22Rv1 (cell line): Measurements from ENCODE around the gene AGFG2.

Experiments used
- ZFX ChIP-seq: fragments of 450-650 bp; IDR thresholded peaks from 2 replicates; pipeline ENCODE4 v1.6.1; 2017; ENCODE audit warnings: antibody characterized with exemption, borderline replicate concordance
- TF ChIP-seq, protein P1 (sequence below): fragments of 450-650 bp; IDR thresholded peaks from 2 replicates; pipeline ENCODE4 v1.5.1; 2017; ENCODE audit warnings: mild to moderate bottlenecking

GRCh38 chr7:100570954-100571828, 32.2 kb downstream of the AGFG2 start:
- TF ChIP-seq, protein P1, sequence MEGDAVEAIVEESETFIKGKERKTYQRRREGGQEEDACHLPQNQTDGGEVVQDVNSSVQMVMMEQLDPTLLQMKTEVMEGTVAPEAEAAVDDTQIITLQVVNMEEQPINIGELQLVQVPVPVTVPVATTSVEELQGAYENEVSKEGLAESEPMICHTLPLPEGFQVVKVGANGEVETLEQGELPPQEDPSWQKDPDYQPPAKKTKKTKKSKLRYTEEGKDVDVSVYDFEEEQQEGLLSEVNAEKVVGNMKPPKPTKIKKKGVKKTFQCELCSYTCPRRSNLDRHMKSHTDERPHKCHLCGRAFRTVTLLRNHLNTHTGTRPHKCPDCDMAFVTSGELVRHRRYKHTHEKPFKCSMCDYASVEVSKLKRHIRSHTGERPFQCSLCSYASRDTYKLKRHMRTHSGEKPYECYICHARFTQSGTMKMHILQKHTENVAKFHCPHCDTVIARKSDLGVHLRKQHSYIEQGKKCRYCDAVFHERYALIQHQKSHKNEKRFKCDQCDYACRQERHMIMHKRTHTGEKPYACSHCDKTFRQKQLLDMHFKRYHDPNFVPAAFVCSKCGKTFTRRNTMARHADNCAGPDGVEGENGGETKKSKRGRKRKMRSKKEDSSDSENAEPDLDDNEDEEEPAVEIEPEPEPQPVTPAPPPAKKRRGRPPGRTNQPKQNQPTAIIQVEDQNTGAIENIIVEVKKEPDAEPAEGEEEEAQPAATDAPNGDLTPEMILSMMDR: no peak
- TF ChIP-seq ZFX: no peak
